Retina (tissue), 1 donor: Measurements from ENCODE around the gene HERC2.
A peak's percentile ranks its signal among the peaks of the same experiment; 100 is the strongest.

Experiments
- DNase-seq: peaks from one replicate; pipeline ENCODE4 v3.0.0-alpha.2; 2016

The HERC2 gene

DNA sequence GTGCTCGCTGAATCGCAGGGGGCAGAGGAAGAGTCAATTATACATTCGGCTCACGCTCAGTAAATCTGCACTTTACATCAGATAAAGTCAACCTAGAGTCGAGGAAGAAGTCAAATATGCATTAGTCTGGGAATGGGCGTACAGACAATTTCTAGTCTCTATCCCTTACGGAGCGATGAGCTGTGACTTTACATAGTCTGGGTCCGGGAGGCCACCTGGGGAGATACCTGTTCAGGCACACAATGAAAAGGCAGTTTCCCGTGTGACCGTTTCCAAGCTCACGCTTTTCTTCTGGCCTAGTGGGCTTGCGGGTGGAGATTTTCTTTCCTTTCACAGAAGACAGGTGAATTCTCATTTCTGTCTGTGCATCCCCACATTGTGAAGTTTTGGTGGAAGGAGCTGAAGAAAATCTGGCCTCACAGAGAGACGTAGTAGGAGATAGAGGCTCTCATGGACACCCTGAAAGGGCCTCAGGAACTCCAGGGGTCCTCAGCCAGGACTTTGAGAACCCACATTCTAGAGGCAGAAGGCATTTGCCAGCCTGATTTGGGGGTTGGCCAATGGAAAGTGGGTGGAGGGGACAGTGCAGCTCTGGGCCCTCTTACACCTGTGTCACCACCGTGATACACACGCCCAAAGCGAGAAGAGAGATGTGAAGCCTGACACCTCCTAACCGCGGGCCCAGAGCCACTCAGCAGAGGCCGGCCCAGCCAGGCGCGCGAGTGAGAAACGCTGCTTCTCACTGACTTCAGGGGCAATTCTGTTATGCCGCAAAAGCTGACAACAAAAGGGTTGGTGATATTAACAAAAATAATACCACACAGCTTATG lies 212.1 kb downstream of the HERC2 start:
- no peak for DNase-seq

DNA sequence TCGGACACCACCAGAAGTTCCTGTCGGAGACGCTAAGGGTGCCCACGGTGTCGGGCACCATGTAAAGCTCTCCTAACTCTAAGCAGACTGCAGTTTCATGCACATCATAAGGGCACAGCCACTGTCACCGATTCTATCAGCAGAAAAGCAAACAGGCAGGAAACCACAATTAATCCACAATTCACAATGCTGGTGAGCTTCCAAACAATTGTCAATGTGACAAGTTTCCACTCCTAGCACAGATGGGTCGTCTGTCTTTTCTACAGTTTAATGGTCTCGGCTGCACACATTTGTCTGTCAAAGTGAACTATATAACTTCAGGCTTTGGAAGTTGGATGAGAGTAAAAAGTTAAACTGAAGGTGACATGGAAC lies 214.1 kb downstream of the HERC2 start:
- no peak for DNase-seq

GRCh38 chr15:28107111-28107903 lies 214.7 kb downstream of the HERC2 start:
- DNase-seq, result peak; percentile 86

GRCh38 chr15:28106294-28107110 lies 215.5 kb downstream of the HERC2 start:
- DNase-seq, result peak; percentile 81

DNA sequence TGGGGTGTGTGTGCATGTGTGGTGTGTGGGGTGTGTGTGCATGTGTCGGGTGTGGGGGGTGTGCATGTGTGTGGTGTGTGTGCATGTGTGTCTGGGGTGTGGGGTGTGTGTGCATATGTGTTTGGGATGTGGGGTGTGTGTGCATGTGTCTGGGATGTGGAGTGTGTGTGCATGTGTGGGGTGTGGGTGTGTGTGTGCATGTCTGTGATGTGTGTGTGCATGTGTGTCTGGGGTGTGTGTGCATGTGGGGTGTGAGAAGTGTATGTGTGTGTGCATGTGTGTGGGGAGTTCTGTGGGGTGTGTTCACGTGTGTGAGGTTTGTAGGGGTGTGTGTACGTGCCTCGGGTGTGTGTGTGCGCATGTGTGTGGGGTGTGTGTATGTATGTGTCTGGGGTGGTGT lies 216.2 kb downstream of the HERC2 start:
- no peak for DNase-seq

DNA sequence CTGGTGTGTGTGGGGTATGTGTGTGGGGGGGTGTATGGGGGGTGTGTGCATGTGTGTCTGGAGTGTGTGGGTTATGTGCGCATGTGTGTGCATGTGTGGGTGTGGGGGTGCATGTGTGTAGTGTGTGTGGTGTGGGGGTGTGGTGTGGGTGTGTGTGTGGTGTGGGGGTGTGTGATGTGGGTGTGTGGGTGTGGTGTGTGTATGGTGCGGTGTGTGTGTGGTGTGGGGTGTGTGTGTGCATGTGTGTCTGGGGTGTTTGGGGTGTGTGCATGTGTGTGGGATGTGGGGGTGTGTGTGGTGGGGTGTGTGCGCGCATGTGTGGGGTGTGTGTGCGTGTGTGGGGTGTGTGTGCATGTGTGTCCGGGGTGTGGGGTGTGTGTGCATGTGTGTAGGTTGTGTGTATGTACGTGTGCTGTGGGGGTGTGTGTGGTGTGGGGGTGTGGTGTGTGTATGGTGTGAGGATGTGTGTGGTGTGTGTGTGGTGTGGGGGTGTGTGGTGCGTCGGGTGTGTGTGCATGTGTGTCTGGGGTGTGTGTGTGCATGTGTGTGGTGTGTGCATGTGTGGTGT lies 216.7 kb downstream of the HERC2 start:
- DNase-seq, result no peak

- DNase-seq, result no peak
Measured at GRCh38 chr15:28104326-28104725, 217.7 kb downstream of the HERC2 start.

- no peak for DNase-seq
Measured at GRCh38 chr15:28103831-28104230, 218.1 kb downstream of the HERC2 start.

DNA sequence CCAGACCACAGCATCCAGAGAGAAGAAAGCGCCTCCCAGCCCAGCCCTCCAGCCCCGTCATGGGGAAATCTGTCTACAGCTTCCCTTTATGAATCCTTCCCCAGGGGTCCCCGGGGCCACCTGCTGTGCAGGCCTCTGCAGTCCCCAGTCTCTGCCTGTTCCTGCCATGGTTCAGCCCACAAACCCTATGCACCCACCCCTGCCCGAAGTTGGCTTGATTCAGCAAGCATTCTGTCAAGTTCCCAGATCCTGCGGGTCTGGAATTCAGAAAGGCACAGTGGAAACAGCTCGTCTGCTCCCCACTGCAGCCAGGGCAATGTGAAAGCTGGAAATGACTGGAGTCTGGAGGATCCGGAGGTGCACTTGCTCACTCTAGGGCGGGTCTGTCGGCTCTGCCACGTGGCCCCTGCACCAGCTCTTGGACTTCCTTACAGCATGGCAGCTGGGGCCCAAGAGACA lies 220.0 kb downstream of the HERC2 start:
- no peak for DNase-seq

- DNase-seq, result peak; percentile 50
Measured at GRCh38 chr15:28101201-28101600, 220.8 kb downstream of the HERC2 start.

DNA sequence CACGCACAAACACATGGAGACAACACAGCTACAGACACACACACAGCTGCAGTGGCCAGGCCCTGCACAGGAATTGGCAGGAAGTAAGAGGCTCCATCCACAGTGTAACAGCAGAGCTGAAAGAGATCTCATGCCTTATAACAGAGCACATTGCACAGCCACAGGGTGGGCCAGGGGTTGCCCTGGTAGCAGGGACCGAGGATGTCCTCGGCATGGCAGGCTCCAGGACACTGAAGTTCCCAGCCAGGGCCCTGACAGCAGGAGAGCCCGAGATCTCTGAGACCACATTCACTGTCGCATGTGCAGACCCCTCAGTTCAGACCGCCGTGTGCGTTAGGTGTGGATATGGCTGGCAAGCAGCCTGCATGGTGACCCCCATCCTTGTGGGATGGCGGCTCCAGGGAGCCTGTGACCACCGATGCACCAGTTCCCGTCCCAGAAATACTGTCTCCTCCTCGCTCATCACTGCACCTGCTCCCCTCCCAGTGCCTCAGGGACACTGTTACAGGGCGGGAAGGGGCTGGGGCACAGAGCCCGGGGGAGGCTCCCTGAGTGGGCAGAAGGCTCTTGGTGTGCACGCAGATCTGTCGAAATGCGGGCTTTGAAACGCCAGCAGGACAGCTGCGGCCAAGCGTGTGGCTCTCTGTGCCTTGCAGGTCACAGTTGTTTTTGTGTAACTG lies 221.3 kb downstream of the HERC2 start:
- DNase-seq, result peak; percentile 61

GRCh38 chr15:28099555-28100140 lies 222.3 kb downstream of the HERC2 start:
- DNase-seq, result peak; percentile 66

- peak; percentile 89 for DNase-seq
Measured at GRCh38 chr15:28098766-28099554, 223.0 kb downstream of the HERC2 start, which contains the start of gene OCA2. Gene OCA2 (minus strand): TSS chr15:28099315. CDS start chr15:28081874, 17,441 bp downstream.

DNA sequence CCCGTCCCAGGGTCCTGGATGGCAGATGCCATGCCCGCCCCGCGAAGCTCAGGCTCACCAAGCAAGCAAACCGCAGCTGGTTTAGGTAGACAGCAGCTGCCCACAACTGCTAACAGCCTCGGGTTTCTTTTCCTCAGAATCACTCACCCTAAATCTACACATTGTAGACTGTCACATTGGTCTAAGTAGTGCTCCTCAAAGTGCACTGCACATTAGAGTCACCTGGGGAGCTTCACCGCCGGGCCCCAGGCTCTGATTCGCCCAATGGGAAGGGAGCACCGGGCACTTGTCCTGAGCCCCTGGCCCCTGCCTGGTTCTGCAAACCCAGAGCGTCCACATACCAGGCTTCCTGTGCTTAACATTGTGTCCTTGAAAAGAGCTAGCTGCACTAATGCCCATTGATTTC lies 223.6 kb downstream of the HERC2 start:
- DNase-seq, result no peak

- peak; percentile 30 for DNase-seq
Measured at GRCh38 chr15:28097656-28098359, 224.2 kb downstream of the HERC2 start.

DNA sequence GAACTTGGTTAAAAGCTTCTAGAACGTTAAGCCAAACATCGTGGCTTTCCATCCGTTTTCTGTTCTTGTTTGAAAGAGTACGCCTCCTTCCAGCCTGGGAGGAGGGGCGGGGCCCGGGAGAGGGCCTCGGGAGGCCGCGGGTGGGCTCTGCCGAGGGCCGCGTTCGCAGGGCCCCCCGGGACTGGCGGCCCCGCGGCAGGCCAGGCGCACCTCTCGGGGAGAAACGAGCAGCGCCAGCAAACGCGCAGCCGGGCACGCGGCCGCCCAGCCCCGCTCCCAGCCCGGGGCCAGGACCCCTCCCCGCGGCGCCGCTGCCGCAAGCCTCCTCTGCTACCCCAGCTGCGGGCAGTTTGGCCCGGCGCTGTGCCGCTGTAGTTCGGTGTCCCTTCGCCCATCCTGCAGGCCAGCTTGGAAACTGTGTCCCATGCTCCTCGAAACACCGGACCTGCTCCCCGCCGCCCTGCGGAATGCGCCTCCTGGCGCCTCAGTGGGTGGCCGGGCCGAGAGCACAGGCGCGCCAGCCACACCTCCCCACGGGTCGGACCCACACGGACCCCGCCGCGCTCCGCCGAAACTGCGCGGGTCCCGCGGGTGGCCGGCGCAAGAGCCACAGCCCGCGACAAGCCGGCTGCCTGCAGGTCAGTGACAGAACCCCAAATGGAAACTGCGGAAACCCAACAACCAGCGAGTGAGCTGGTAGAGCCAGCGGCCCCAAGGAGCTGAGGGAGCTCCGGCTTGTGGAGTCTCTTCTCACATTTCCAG lies 225.1 kb downstream of the HERC2 start:
- DNase-seq, result peak; percentile 71

DNA sequence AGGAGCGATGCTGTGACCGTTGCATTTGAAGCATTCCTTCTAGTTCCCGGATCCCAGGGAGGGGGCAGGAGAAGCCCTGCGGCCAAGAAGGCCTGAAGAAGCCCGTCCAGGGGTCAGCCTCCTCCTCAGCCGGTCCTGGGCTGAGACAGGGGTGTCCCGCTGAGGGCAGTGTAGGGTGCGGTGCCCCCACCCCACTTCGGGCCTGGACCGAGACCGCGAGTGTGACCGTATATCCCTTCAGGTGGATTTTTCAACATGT lies 225.6 kb downstream of the HERC2 start:
- no peak for DNase-seq

- peak; percentile 83 for DNase-seq
Measured at GRCh38 chr15:28094732-28095521, 227.1 kb downstream of the HERC2 start.
